H1 (cell line): Measurements from ENCODE around the gene DPM2. TPM values are rescaled to one million over a fixed set of nuclear protein-coding genes. Genes with fewer than 3 reads are reported as not detected.

Experiments
- CTCF ChIA-PET: fragments of 300-600 bp; sonication (Branson Sonifier 250); formaldehyde crosslinking; loops from one replicate; lab custom pipeline; 2021; ENCODE audit not compliant: partially characterized antibody; lab: Charles Lee
- POLR2A ChIA-PET: fragments of 300-600 bp; sonication (Branson Sonifier 250); formaldehyde crosslinking; loops from one replicate; lab custom pipeline; 2021; ENCODE audit warnings: inconsistent platforms; ENCODE audit not compliant: partially characterized antibody; lab: Charles Lee
- DNase-seq, 2 experiments: peaks; one replicate each; pipeline versions ENCODE4 v3.0.0 to v3.0.0-alpha.2; 2010 to 2022; ENCODE audit warnings: low spot score in 2 of 2, low read depth in 1 of 2, mixed read lengths in 1 of 2
- FAIRE-seq: peaks from 2 replicates; lab custom pipeline; 2011; peaks lifted over from hg19 to GRCh38; lab: Jason Lieb, UNC
- H2AFZ ChIP-seq: 2 replicates; pipeline ENCODE4 v1.8.1; 2012; ENCODE audit warnings: low read length, inconsistent platforms
- H2AK5ac ChIP-seq: 2 replicates; pipeline ENCODE4 v1.6.1; 2013; ENCODE audit warnings: low read depth, low read length
- H2BK120ac ChIP-seq: replicated peaks from 2 replicates; pipeline ENCODE3; 2013; ENCODE audit warnings: low read depth, low read length, inconsistent platforms
- H2BK12ac ChIP-seq: 2 replicates; pipeline ENCODE4 v1.6.1; 2013; ENCODE audit warnings: low read depth, low read length
- H2BK15ac ChIP-seq: 2 replicates; pipeline ENCODE4 v1.6.1; 2013; ENCODE audit warnings: low read length
- H2BK20ac ChIP-seq: 2 replicates; pipeline ENCODE4 v1.6.1; 2013; ENCODE audit warnings: low read length
- H2BK5ac ChIP-seq: 2 replicates; pipeline ENCODE4 v1.6.1; 2013; ENCODE audit warnings: low read depth, low read length
- H3K14ac ChIP-seq: 2 replicates; pipeline ENCODE4 v1.6.1; 2013; ENCODE audit warnings: inconsistent platforms; ENCODE audit not compliant: insufficient read length
- H3K18ac ChIP-seq: 2 replicates; pipeline ENCODE4 v1.6.1; 2013; ENCODE audit warnings: low read length; ENCODE audit errors: extremely low read depth
- H3K23ac ChIP-seq: 2 replicates; pipeline ENCODE4 v1.6.1; 2013; ENCODE audit warnings: inconsistent platforms; ENCODE audit not compliant: insufficient read length
- H3K23me2 ChIP-seq: 2 replicates; pipeline ENCODE4 v1.6.1; 2013; ENCODE audit warnings: low read depth, low read length
- H3K27ac ChIP-seq: 2 replicates; pipeline ENCODE4 v1.6.1; 2011; ENCODE audit warnings: low read depth, low read length, inconsistent platforms
- H3K27me3 ChIP-seq, 4 experiments: replicated peaks in 1 of 4; 1 replicate in 1 of 4; 2 replicates in 3 of 4; pipeline versions ENCODE4 v1.6.1 to v1.8.1; 2011 to 2013; ENCODE audit warnings: low read length in 3 of 4, mild to moderate bottlenecking in 3 of 4, inconsistent platforms in 2 of 4, mixed read lengths in 2 of 4, moderate library complexity in 1 of 4; ENCODE audit not compliant: control insufficient read depth in 3 of 4, insufficient read depth in 3 of 4; ENCODE audit errors: extremely low read depth in 1 of 4
- H3K36me3 ChIP-seq, 4 experiments: 2 replicates each; pipeline versions ENCODE4 v1.6.1 to v1.8.1; 2011 to 2013; ENCODE audit warnings: mild to moderate bottlenecking in 4 of 4, low read length in 3 of 4, moderate library complexity in 2 of 4, control low read depth in 1 of 4, inconsistent platforms in 1 of 4; ENCODE audit not compliant: insufficient read depth in 4 of 4, control insufficient read depth in 2 of 4
- H3K4ac ChIP-seq: replicated peaks from 2 replicates; pipeline ENCODE3; 2013; ENCODE audit warnings: low read length, low read depth, mixed read lengths, inconsistent platforms; ENCODE audit not compliant: insufficient read length
- H3K4me1 ChIP-seq, 4 experiments: replicated peaks in 1 of 4; 1 replicate in 1 of 4; 2 replicates in 3 of 4; pipeline versions ENCODE4 v1.6.1 to v1.8.1; 2011 to 2013; ENCODE audit warnings: low read length in 3 of 4, inconsistent platforms in 2 of 4, mixed read lengths in 1 of 4; ENCODE audit not compliant: insufficient read depth in 4 of 4, control insufficient read depth in 3 of 4
- H3K4me2 ChIP-seq, 2 experiments: 2 replicates each; pipeline versions ENCODE4 v1.6.1 to v1.8.1; 2011 to 2013; ENCODE audit warnings: low read depth in 2 of 2, low read length in 2 of 2, control low read depth in 1 of 2, inconsistent platforms in 1 of 2, mild to moderate bottlenecking in 1 of 2; ENCODE audit not compliant: insufficient read depth in 1 of 2
- H3K4me3 ChIP-seq, 4 experiments: fragments of 200-600, 300-600 bp in 1 of 4; sonication (generic), shearing (Covaris generic), sonication (Bioruptor Twin) in 1 of 4; 2 replicates each; pipeline versions ENCODE4 v1.5.1 to v1.8.1; 2011 to 2016; ENCODE audit warnings: low read length in 4 of 4, low read depth in 3 of 4, control low read depth in 2 of 4, inconsistent platforms in 2 of 4, mild to moderate bottlenecking in 2 of 4, mixed read lengths in 1 of 4, moderate library complexity in 1 of 4; ENCODE audit not compliant: insufficient read depth in 2 of 4; ENCODE audit errors: extremely low read depth in 1 of 4
- H3K56ac ChIP-seq: replicated peaks from 2 replicates; pipeline ENCODE3; 2013; ENCODE audit warnings: low read depth, mild to moderate bottlenecking, mixed read lengths, low read length, inconsistent platforms; ENCODE audit not compliant: insufficient read length
- H3K79me1 ChIP-seq: 2 replicates; pipeline ENCODE4 v1.6.1; 2013; ENCODE audit warnings: low read depth, low read length, control low read depth
- H3K79me2 ChIP-seq, 2 experiments: 2 replicates each; pipeline versions ENCODE4 v1.6.1 to v1.8.1; 2012 to 2013; ENCODE audit warnings: low read length in 2 of 2, mild to moderate bottlenecking in 2 of 2, inconsistent platforms in 1 of 2; ENCODE audit not compliant: insufficient read depth in 2 of 2, control insufficient read depth in 1 of 2
- H3K9ac ChIP-seq, 4 experiments: replicated peaks in 1 of 4; 1 replicate in 1 of 4; 2 replicates in 3 of 4; pipeline versions ENCODE4 v1.6.1 to v1.8.1; 2011 to 2013; ENCODE audit warnings: low read depth in 3 of 4, low read length in 3 of 4, control low read depth in 2 of 4, mild to moderate bottlenecking in 2 of 4, moderate library complexity in 2 of 4, inconsistent platforms in 1 of 4; ENCODE audit errors: extremely low read depth in 1 of 4
- H3K9me3 ChIP-seq, 2 experiments: 2 replicates each; pipeline versions ENCODE4 v1.6.1 to v1.8.1; 2012 to 2013; ENCODE audit warnings: mild to moderate bottlenecking in 2 of 2, moderate library complexity in 2 of 2, control low read depth in 1 of 2, inconsistent platforms in 1 of 2, low read depth in 1 of 2, low read length in 1 of 2, mixed read lengths in 1 of 2; ENCODE audit not compliant: insufficient read depth in 2 of 2
- H4K20me1 ChIP-seq, 2 experiments: replicated peaks in 1 of 2; 2 replicates each; pipeline versions ENCODE3 to v1.8.1; 2011 to 2013; ENCODE audit warnings: inconsistent platforms in 2 of 2, low read length in 2 of 2, mild to moderate bottlenecking in 1 of 2; ENCODE audit not compliant: insufficient read depth in 2 of 2, control insufficient read depth in 1 of 2
- H4K5ac ChIP-seq: 2 replicates; pipeline ENCODE4 v1.6.1; 2013; ENCODE audit warnings: low read length, low read depth, mixed read lengths, inconsistent platforms; ENCODE audit not compliant: insufficient read length
- H4K8ac ChIP-seq: 2 replicates; pipeline ENCODE4 v1.8.0; 2013; ENCODE audit warnings: mild to moderate bottlenecking, moderate library complexity, low read length, inconsistent platforms; ENCODE audit not compliant: insufficient read depth; ENCODE audit errors: extremely low read depth
- H4K91ac ChIP-seq: replicated peaks from 2 replicates; pipeline ENCODE3; 2013; ENCODE audit warnings: low read length, mixed read lengths, inconsistent platforms; ENCODE audit not compliant: insufficient read length
- POLR2AphosphoS5 ChIP-seq: IDR thresholded peaks from 2 replicates; pipeline ENCODE4 v1.6.1; 2011; ENCODE audit warnings: low read depth, low read length
- SIRT6 ChIP-seq: IDR thresholded peaks from one replicate; pipeline ENCODE4 v1.7.1; 2012; ENCODE audit warnings: low read length, inconsistent platforms
- SP2 ChIP-seq: IDR thresholded peaks from 2 replicates; pipeline ENCODE4 v1.6.1; 2012; ENCODE audit warnings: mild to moderate bottlenecking, low read length, inconsistent platforms
- SP4 ChIP-seq: IDR thresholded peaks from 2 replicates; pipeline ENCODE4 v1.6.1; 2012; ENCODE audit warnings: low read length, inconsistent platforms
- WGBS, 2 experiments: shearing (Covaris generic) in 1 of 2; methylation state at CpG; one replicate each; pipeline versions ENCODE4 v1.1.6 to v1.1.7; 2013 to 2015; ENCODE audit warnings: low lambda C conversion rate in 2 of 2, mixed read lengths in 2 of 2, inconsistent platforms in 1 of 2, low coverage in 1 of 2, missing lambda C conversion rate in 1 of 2; ENCODE audit not compliant: insufficient replicate concordance in 2 of 2, insufficient coverage in 1 of 2, insufficient read length in 1 of 2; ENCODE audit errors: extremely low coverage in 1 of 2, missing lambda C conversion rate in 1 of 2; 5-methylcytosine and 5-hydroxymethylcytosine counted together
- polyA plus RNA-seq, 7 experiments: library from polyadenylated mRNA; depleted of rRNA in 3 of 7; stranded (reverse) in 5 of 7; unstranded in 2 of 7; fragments of >200 nt in 5 of 7; fragments of 200-250 nt in 2 of 7; gene quantifications; 1 replicate in 5 of 7; 2 replicates in 1 of 7; 4 replicates in 1 of 7; pipeline versions ENCODE4 v1.2.1 to v1.2.3, GENCODE V29; 2011 to 2013; ENCODE audit warnings: missing spikeins in 2 of 7, mixed read lengths in 2 of 7
- total RNA-seq: library from RNA; stranded (reverse); fragmentation: NEBNext Ultra II Directional; extraction: Animal tissue kit (Norgen Biotek cat#: 25700); gene quantifications from 2 replicates; pipeline ENCODE4 v1.2.1, GENCODE V29; 2021
- TF ChIP-seq, protein P1 (sequence below): IDR thresholded peaks from 2 replicates; pipeline ENCODE4 v1.6.1; 2012; ENCODE audit warnings: inconsistent platforms

The DPM2 gene
- total and polyA plus RNA-seq, 2 of the 8 experiments (the other 6 are each of a cell fraction or from before 2014, with no cell fraction given): 45.4 to 95.4 TPM

DNA sequence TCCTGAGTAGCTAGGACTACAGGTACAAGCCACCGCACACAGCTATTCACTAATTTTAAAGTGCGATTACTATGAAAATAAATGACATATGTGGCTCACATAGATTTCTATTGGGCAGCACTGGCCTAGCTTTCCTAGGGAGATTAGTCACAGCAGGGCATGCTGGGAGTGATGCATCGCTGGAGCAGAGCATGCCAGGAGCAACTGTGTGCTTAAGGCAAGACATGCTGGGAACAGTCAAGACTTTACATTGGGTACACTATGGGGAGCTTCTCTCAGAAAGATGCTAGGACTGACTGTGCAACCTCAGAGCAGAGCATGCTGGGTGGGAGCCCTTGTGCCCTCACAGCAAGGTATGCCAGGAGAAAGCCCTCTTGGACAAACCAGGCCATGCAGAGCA, 47.6 kb downstream of the DPM2 start:
- Histone ChIP-seq H3K18ac (no peak overlapping the region), H2BK5ac (no peak overlapping the region), H3K56ac (no peak overlapping the region), H3K4ac (no peak overlapping the region), H3K36me3 (peaks cover 27 to 51% (median 36%) of the 10 kb centered on the region in 4 experiments), H3K23ac (no peak overlapping the region), H3K79me1 (0 out of 2 replicates have a peak, but pooled peaks cover 3% of the 10 kb centered on the region), H3K27me3 (no peaks in the 10 kb centered on the region), H2AFZ (no peak overlapping the region), H4K91ac (no peak overlapping the region), H2BK20ac (no peak overlapping the region), H4K5ac (no peak overlapping the region), H4K20me1 (peaks cover 0 to 6% of the 10 kb centered on the region in 2 experiments), H2BK120ac (no peak overlapping the region), H2AK5ac (no peak overlapping the region), H2BK15ac (no peak overlapping the region), H2BK12ac (no peak overlapping the region), H3K4me2 (no peak overlapping the region), H3K14ac (no peak overlapping the region), H3K27ac (no peak overlapping the region), H3K23me2 (no peaks in the 10 kb centered on the region), H4K8ac (peak overlapping the region; percentile 16; the same call in 1 of the 2 replicates), H3K4me1 (no peaks in the 10 kb centered on the region), H3K9ac (no peak overlapping the region), H3K79me2 (no peaks in the 10 kb centered on the region), H3K9me3 (no peaks in the 10 kb centered on the region), H3K4me3 (no peak overlapping the region)
- FAIRE-seq (no peak), DNase-seq (no peak)
- CTCF ChIA-PET: interaction anchor here (0.6 to 2.1 kb wide), 11 partner anchors 9 to 656 kb away, joined by 3 to 15 read pairs (median 5); partner anchors contain the start of genes ST6GALNAC4 and ST6GALNAC6
- 96% methylated on average over 3 of the region's 3 CpGs; no CpG with 5 or more reads in 1 of the 2 experiments for WGBS, 2 experiments
- POLR2A ChIA-PET: interaction anchor here (0.6 to 2.3 kb wide), 6 partner anchors 8 to 31 kb away, joined by 3 to 8 read pairs (median 4); no protein-coding TSS in a partner anchor
- TF ChIP-seq SIRT6 (no peak), SP2 (no peak), SP4 (no peak), POLR2AphosphoS5 (no peak)
- TF ChIP-seq, protein P1, sequence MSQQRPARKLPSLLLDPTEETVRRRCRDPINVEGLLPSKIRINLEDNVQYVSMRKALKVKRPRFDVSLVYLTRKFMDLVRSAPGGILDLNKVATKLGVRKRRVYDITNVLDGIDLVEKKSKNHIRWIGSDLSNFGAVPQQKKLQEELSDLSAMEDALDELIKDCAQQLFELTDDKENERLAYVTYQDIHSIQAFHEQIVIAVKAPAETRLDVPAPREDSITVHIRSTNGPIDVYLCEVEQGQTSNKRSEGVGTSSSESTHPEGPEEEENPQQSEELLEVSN: no peak
